Measurements from ENCODE around the gene ZBTB14.

Gene ZBTB14

DNA sequence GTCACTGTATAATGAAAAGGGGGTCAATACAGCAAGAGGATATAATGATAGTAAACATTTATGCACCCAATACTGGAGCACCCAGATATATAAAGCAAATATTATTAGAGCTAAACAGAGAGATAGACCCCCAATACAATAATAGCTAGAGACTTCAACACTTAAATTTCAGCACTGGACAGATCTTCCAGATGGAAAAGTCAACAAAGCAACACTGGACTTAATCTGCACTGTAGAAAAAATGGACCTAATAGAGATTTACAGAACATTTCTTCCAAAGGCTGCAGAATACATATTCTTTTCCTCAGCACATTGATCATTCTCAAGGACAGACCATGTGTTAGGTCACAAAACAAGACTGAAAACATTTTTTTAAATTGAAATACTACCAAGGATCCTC is 26.7 kb downstream of the ZBTB14 start:
- H3K23ac ChIP-seq (ENCODE audit: low read length): no peak overlapping the region
- H3K4me2 ChIP-seq (ENCODE audit: low read length): no peak overlapping the region
- no peak overlapping the region for H3K56ac ChIP-seq (ENCODE audit: low read length)
- no peak for DNase-seq
- H2AK5ac ChIP-seq (ENCODE audit: low read length): no peak overlapping the region
- no peaks in the 10 kb centered on the region for H3K4me1 ChIP-seq (ENCODE audit: control insufficient read depth, low read depth, low read length)
- no peak overlapping the region for H3K18ac ChIP-seq (ENCODE audit: low read length)
- H2BK5ac ChIP-seq (ENCODE audit: low read length): no peak overlapping the region
- no peak overlapping the region for H3K27ac ChIP-seq (ENCODE audit: low read depth, low read length)
- H4K5ac ChIP-seq (ENCODE audit: low read length): no peak overlapping the region
- no peaks in the 10 kb centered on the region for H3K79me1 ChIP-seq (ENCODE audit: low read length)
- H3K9ac ChIP-seq (ENCODE audit: low read length): no peak overlapping the region
- H3K36me3 ChIP-seq (ENCODE audit: control insufficient read depth, insufficient read depth, low read length): no peaks in the 10 kb centered on the region
- no peaks in the 10 kb centered on the region for H3K27me3 ChIP-seq (ENCODE audit: insufficient read depth, low read length, poor library complexity)
- H3K4me3 ChIP-seq (ENCODE audit: low read length): no peak overlapping the region
- H2BK15ac ChIP-seq (replicated peaks; ENCODE audit: low read depth): no peak overlapping the region
- H2BK120ac ChIP-seq (ENCODE audit: low read depth, low read length): no peak overlapping the region
- no peak overlapping the region for H3K4ac ChIP-seq (ENCODE audit: low read depth, low read length)
- no peaks in the 10 kb centered on the region for H3K79me2 ChIP-seq (ENCODE audit: control insufficient read depth, insufficient read depth, low read length)
- H4K8ac ChIP-seq (ENCODE audit: low read depth, low read length): no peak overlapping the region

DNA sequence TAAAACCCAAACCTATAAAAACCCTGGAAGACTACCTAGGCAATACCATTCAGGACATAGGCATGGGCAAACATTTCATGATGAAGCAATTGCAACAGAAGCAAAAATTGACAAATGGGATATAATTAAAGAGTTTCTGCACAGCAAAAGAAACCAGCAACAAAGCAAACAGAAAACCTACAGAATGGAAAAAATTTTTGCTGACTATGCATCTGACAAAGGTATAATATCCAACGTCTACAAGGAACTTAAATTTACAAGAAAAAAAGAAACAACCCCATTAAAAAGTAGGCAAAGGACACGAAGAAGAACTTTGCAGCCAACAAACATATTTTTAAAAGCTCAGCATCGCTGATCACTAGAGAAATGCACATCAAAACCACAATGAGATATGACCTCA is 28.8 kb downstream of the ZBTB14 start:
- H4K5ac ChIP-seq (ENCODE audit: low read length): no peak overlapping the region
- no peak overlapping the region for H2BK120ac ChIP-seq (ENCODE audit: low read depth, low read length)
- no peak overlapping the region for H3K18ac ChIP-seq (ENCODE audit: low read length)
- no CpG with 5 or more reads among the region's 3 CpGs for WGBS (ENCODE audit: extremely low coverage, insufficient coverage, low lambda C conversion rate)
- H3K79me1 ChIP-seq (ENCODE audit: low read length): no peaks in the 10 kb centered on the region
- no peak overlapping the region for H4K8ac ChIP-seq (ENCODE audit: low read depth, low read length)
- no peak overlapping the region for H2BK15ac ChIP-seq (replicated peaks; ENCODE audit: low read depth)
- no peak for DNase-seq
- no peak overlapping the region for H3K4ac ChIP-seq (ENCODE audit: low read depth, low read length)
- no peak overlapping the region for H2BK5ac ChIP-seq (ENCODE audit: low read length)
- no peaks in the 10 kb centered on the region for H3K4me1 ChIP-seq (ENCODE audit: control insufficient read depth, low read depth, low read length)
- no peaks in the 10 kb centered on the region for H3K36me3 ChIP-seq (ENCODE audit: control insufficient read depth, insufficient read depth, low read length)
- no peak overlapping the region for H3K9ac ChIP-seq (ENCODE audit: low read length)
- H3K56ac ChIP-seq (ENCODE audit: low read length): no peak overlapping the region
- H3K27me3 ChIP-seq (ENCODE audit: insufficient read depth, low read length, poor library complexity): no peaks in the 10 kb centered on the region
- no peak overlapping the region for H2AK5ac ChIP-seq (ENCODE audit: low read length)
- no peaks in the 10 kb centered on the region for H3K79me2 ChIP-seq (ENCODE audit: control insufficient read depth, insufficient read depth, low read length)
- H3K4me3 ChIP-seq (ENCODE audit: low read length): no peak overlapping the region
- no peak overlapping the region for H3K4me2 ChIP-seq (ENCODE audit: low read length)
- no peak overlapping the region for H3K27ac ChIP-seq (ENCODE audit: low read depth, low read length)
- H3K23ac ChIP-seq (ENCODE audit: low read length): no peak overlapping the region

DNA sequence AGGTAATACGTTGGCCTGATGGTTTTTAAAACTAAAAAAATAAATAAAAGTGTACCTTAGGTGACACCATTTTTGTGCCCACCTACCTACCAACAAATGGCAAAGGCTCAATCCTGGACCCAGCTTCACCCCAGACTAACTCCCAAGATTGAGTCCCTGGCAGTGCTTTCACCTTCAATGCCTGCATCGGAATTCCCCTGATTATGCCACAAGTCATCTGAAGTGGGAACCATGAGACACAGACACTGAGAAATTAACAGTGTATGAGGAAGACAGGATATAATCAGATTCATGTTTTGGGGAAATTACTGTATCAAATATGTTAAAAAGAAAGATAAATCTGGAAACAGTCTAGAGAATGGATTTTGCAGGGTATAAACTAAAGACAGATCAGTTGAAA is 41.6 kb downstream of the ZBTB14 start:
- Histone ChIP-seq H2AK5ac (ENCODE audit: low read length) (no peak overlapping the region), H3K4me1 (ENCODE audit: control insufficient read depth, low read depth, low read length) (no peaks in the 10 kb centered on the region), H2BK15ac (replicated peaks; ENCODE audit: low read depth) (no peak overlapping the region), H2BK120ac (ENCODE audit: low read depth, low read length) (no peak overlapping the region), H3K4me2 (ENCODE audit: low read length) (no peak overlapping the region), H3K18ac (ENCODE audit: low read length) (no peak overlapping the region), H3K56ac (ENCODE audit: low read length) (no peak overlapping the region), H3K23ac (ENCODE audit: low read length) (no peak overlapping the region), H3K27ac (ENCODE audit: low read depth, low read length) (no peak overlapping the region), H2BK5ac (ENCODE audit: low read length) (no peak overlapping the region), H3K9ac (ENCODE audit: low read length) (no peak overlapping the region), H3K4me3 (ENCODE audit: low read length) (no peak overlapping the region), H3K79me1 (ENCODE audit: low read length) (no peaks in the 10 kb centered on the region), H3K4ac (ENCODE audit: low read depth, low read length) (no peak overlapping the region), H3K79me2 (ENCODE audit: control insufficient read depth, insufficient read depth, low read length) (no peaks in the 10 kb centered on the region), H3K36me3 (ENCODE audit: control insufficient read depth, insufficient read depth, low read length) (no peaks in the 10 kb centered on the region), H3K27me3 (ENCODE audit: insufficient read depth, low read length, poor library complexity) (no peaks in the 10 kb centered on the region), H4K5ac (ENCODE audit: low read length) (no peak overlapping the region), H4K8ac (ENCODE audit: low read depth, low read length) (no peak overlapping the region)
- WGBS (ENCODE audit: extremely low coverage, insufficient coverage, low lambda C conversion rate): no CpG with 5 or more reads among the region's 2 CpGs
- no peak for DNase-seq

DNA sequence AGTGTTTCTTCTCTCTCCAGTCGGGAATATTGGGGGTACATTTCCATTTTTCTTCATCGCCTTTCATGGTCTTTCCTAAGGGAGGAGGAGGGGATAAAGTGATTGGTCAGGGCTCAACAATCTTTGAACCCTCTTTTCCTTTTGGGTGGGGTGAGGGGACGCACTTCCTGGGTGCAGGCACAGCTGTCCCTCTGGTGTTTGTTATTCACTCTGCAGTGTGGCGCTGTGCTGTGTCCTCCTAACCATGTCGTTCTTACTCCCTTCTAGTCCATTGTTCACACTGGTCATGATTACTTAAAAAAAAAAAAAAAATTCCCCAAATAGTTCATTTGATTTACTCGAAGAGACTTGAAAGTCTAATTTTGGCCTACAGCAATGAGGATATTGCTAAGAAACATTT is 44.4 kb downstream of the ZBTB14 start:
- no CpG with 5 or more reads among the region's 6 CpGs for WGBS (ENCODE audit: extremely low coverage, insufficient coverage, low lambda C conversion rate)
- Histone ChIP-seq H2AK5ac (ENCODE audit: low read length) (no peak overlapping the region), H3K56ac (ENCODE audit: low read length) (no peak overlapping the region), H3K4me2 (ENCODE audit: low read length) (no peak overlapping the region), H3K4me1 (ENCODE audit: control insufficient read depth, low read depth, low read length) (no peaks in the 10 kb centered on the region), H3K79me2 (ENCODE audit: control insufficient read depth, insufficient read depth, low read length) (no peaks in the 10 kb centered on the region), H3K9ac (ENCODE audit: low read length) (no peak overlapping the region), H3K36me3 (ENCODE audit: control insufficient read depth, insufficient read depth, low read length) (no peaks in the 10 kb centered on the region), H4K8ac (ENCODE audit: low read depth, low read length) (no peak overlapping the region), H4K5ac (ENCODE audit: low read length) (no peak overlapping the region), H2BK120ac (ENCODE audit: low read depth, low read length) (no peak overlapping the region), H3K4me3 (ENCODE audit: low read length) (no peak overlapping the region), H2BK15ac (replicated peaks; ENCODE audit: low read depth) (no peak overlapping the region), H2BK5ac (ENCODE audit: low read length) (no peak overlapping the region), H3K27me3 (ENCODE audit: insufficient read depth, low read length, poor library complexity) (no peaks in the 10 kb centered on the region), H3K23ac (ENCODE audit: low read length) (no peak overlapping the region), H3K18ac (ENCODE audit: low read length) (no peak overlapping the region), H3K27ac (ENCODE audit: low read depth, low read length) (no peak overlapping the region), H3K79me1 (ENCODE audit: low read length) (no peaks in the 10 kb centered on the region), H3K4ac (ENCODE audit: low read depth, low read length) (no peak overlapping the region)
- DNase-seq: no peak

DNA sequence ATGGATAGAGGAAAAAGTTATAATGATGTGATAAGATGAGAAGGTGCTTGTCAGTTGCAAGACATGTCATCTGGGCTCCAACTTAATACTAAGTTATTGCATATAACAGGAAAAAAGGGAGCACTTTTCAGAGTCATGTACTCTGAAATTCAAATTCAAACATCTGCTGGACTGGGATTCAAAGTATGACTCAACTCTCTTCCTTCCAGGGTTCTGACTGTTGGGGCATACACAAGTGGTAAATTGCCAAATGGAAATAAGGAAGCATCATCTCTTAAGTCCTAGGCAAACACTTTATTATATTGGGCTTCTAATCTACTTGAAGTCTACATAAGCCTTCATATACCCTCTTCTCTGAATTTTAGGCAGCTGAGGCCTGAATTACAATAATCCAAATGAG is 44.9 kb downstream of the ZBTB14 start:
- no peak overlapping the region for H3K18ac ChIP-seq (ENCODE audit: low read length)
- no peak overlapping the region for H3K4me3 ChIP-seq (ENCODE audit: low read length)
- no peak overlapping the region for H3K56ac ChIP-seq (ENCODE audit: low read length)
- no peaks in the 10 kb centered on the region for H3K79me2 ChIP-seq (ENCODE audit: control insufficient read depth, insufficient read depth, low read length)
- H3K4me1 ChIP-seq (ENCODE audit: control insufficient read depth, low read depth, low read length): no peaks in the 10 kb centered on the region
- DNase-seq: no peak
- no peak overlapping the region for H2BK5ac ChIP-seq (ENCODE audit: low read length)
- H3K36me3 ChIP-seq (ENCODE audit: control insufficient read depth, insufficient read depth, low read length): no peaks in the 10 kb centered on the region
- no peak overlapping the region for H4K5ac ChIP-seq (ENCODE audit: low read length)
- no peak overlapping the region for H3K9ac ChIP-seq (ENCODE audit: low read length)
- H3K4me2 ChIP-seq (ENCODE audit: low read length): no peak overlapping the region
- no peaks in the 10 kb centered on the region for H3K27me3 ChIP-seq (ENCODE audit: insufficient read depth, low read length, poor library complexity)
- H2AK5ac ChIP-seq (ENCODE audit: low read length): no peak overlapping the region
- H4K8ac ChIP-seq (ENCODE audit: low read depth, low read length): no peak overlapping the region
- H3K79me1 ChIP-seq (ENCODE audit: low read length): no peaks in the 10 kb centered on the region
- H3K4ac ChIP-seq (ENCODE audit: low read depth, low read length): no peak overlapping the region
- H2BK120ac ChIP-seq (ENCODE audit: low read depth, low read length): no peak overlapping the region
- H3K23ac ChIP-seq (ENCODE audit: low read length): no peak overlapping the region
- no peak overlapping the region for H2BK15ac ChIP-seq (replicated peaks; ENCODE audit: low read depth)
- H3K27ac ChIP-seq (ENCODE audit: low read depth, low read length): no peak overlapping the region

DNA sequence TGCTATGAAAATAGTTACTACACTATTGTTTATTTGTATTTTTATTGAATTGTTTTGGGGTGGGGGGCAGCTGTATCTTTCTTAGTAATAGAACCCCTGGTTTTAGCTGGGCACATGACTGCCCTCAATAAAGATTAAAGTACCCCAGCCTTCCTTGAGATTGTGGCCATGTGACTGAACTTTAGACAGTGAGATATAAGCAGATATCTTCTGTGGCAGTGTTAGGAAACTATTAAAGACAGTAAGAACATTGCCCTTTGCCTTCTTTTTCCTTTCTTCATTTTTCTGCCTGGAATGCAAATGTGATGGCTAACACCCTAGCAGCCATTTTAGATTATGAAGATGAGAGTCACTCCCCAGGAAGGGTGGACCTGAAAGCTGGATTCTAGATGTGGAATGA is 50.6 kb downstream of the ZBTB14 start:
- H3K4me1 ChIP-seq (ENCODE audit: control insufficient read depth, low read depth, low read length): no peaks in the 10 kb centered on the region
- H3K18ac ChIP-seq (ENCODE audit: low read length): no peak overlapping the region
- H2BK120ac ChIP-seq (ENCODE audit: low read depth, low read length): no peak overlapping the region
- H3K4me2 ChIP-seq (ENCODE audit: low read length): no peak overlapping the region
- H3K9ac ChIP-seq (ENCODE audit: low read length): no peak overlapping the region
- no peak overlapping the region for H2AK5ac ChIP-seq (ENCODE audit: low read length)
- H4K8ac ChIP-seq (ENCODE audit: low read depth, low read length): no peak overlapping the region
- no peak overlapping the region for H3K4me3 ChIP-seq (ENCODE audit: low read length)
- H3K79me1 ChIP-seq (ENCODE audit: low read length): no peaks in the 10 kb centered on the region
- no peak overlapping the region for H2BK5ac ChIP-seq (ENCODE audit: low read length)
- H3K27me3 ChIP-seq (ENCODE audit: insufficient read depth, low read length, poor library complexity): no peaks in the 10 kb centered on the region
- no peak overlapping the region for H4K5ac ChIP-seq (ENCODE audit: low read length)
- H3K79me2 ChIP-seq (ENCODE audit: control insufficient read depth, insufficient read depth, low read length): no peaks in the 10 kb centered on the region
- no peak overlapping the region for H3K27ac ChIP-seq (ENCODE audit: low read depth, low read length)
- no peak for DNase-seq
- H2BK15ac ChIP-seq (replicated peaks; ENCODE audit: low read depth): no peak overlapping the region
- no peak overlapping the region for H3K56ac ChIP-seq (ENCODE audit: low read length)
- H3K36me3 ChIP-seq (ENCODE audit: control insufficient read depth, insufficient read depth, low read length): no peaks in the 10 kb centered on the region
- no peak overlapping the region for H3K23ac ChIP-seq (ENCODE audit: low read length)
- no peak overlapping the region for H3K4ac ChIP-seq (ENCODE audit: low read depth, low read length)

Data from mesendoderm (in vitro differentiated cells).